ENCODE measurements around the gene CYP2F1. TPM values are rescaled to one million over a fixed set of nuclear protein-coding genes. Genes with fewer than 3 reads are reported as not detected.

CYP2F1 gene
- total RNA-seq, 1 donor from 2014 or later = not detected

DNA sequence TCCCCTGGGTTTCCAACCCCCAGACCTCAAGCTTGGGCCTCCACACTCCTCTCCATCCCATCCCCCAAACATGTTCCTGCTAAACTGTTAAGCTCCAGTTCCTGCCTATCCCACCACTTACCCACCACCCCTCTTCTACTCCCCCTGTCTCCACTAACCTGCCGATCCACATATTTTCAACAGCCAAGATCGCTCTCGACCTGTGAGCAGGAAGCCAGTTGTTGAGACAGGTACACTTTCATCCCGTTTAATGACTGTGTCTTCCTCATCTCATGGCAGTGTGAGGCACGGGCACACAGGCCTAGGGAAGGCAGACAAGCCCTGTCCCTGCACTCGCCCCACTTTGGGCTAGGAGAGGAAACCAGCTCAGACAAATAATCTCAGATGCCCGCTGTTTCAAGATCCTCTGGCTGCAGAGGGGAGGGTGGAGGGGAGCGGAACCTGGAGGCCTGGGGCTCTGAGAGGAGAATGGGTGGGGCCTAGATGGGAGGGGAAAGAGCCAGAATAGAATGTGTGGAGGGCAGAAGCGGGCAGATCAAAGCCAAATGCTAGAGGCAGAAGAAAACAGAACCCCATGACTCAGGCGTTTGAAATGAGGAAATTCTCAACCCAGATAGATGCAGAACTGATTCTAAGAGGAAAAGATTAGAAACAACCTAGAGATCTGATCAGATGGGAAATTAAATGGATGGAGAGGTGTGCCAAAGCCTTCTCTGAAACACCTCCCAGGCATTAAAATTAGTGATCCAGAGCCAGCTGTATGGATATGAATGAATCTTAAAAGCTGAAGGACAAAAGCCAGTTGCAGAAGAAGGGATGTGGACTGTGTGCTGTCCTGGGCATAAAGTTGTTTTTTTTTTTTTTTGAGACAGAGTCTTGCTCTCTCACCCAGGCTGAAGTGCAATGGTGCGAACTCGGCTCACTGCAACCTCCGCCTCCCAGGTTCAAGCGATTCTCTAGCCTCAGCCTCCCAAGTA is 61.9 kb downstream of the CYP2F1 start:
- TF ChIP-seq, protein P1, sequence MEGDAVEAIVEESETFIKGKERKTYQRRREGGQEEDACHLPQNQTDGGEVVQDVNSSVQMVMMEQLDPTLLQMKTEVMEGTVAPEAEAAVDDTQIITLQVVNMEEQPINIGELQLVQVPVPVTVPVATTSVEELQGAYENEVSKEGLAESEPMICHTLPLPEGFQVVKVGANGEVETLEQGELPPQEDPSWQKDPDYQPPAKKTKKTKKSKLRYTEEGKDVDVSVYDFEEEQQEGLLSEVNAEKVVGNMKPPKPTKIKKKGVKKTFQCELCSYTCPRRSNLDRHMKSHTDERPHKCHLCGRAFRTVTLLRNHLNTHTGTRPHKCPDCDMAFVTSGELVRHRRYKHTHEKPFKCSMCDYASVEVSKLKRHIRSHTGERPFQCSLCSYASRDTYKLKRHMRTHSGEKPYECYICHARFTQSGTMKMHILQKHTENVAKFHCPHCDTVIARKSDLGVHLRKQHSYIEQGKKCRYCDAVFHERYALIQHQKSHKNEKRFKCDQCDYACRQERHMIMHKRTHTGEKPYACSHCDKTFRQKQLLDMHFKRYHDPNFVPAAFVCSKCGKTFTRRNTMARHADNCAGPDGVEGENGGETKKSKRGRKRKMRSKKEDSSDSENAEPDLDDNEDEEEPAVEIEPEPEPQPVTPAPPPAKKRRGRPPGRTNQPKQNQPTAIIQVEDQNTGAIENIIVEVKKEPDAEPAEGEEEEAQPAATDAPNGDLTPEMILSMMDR (conservative IDR thresholded peaks at IDR 0.05) = no peak
- Mint-ChIP-seq H3K36me3 (peaks cover 3% of the 10 kb centered on the region), H3K27me3 (no peaks in the 10 kb centered on the region), H3K4me1 (ENCODE audit: unreplicated experiment) (peaks cover 15% of the 10 kb centered on the region), H3K4me3 (peak overlapping the region; percentile 90), H3K27ac (peak overlapping the region; percentile 99), H3K9me3 (peaks cover 8% of the 10 kb centered on the region)
- DNase-seq (ENCODE audit: extremely low spot score, unreplicated experiment) = no peak

Other genes starting within 250 kb of the CYP2F1 start
- gene CYP2A7, start 232.2 kb upstream of the CYP2F1 start, total RNA-seq (ENCODE audit: low replicate concordance) = not detected in 2 replicates
- gene CYP2B6, start 123.2 kb upstream of the CYP2F1 start, total RNA-seq (ENCODE audit: low replicate concordance) = 0.53 and 1.2 TPM in 2 replicates
- gene CYP2A13, start 26.0 kb upstream of the CYP2F1 start, total RNA-seq (ENCODE audit: low replicate concordance) = not detected in 2 replicates
- gene CYP2S1, start 78.8 kb downstream of the CYP2F1 start, total RNA-seq (ENCODE audit: low replicate concordance) = 33.1 and 121 TPM in 2 replicates
- 8.8 and 20.9 TPM in 2 replicates for gene AXL, start 104.8 kb downstream of the CYP2F1 start, total RNA-seq (ENCODE audit: low replicate concordance)
- gene HNRNPUL1, start 149.9 kb downstream of the CYP2F1 start, total RNA-seq (ENCODE audit: low replicate concordance) = 189 and 244 TPM in 2 replicates
- 26.7 and 42.6 TPM in 2 replicates for gene CCDC97, start 195.7 kb downstream of the CYP2F1 start, total RNA-seq (ENCODE audit: low replicate concordance)
- gene TGFB1, start 239.5 kb downstream of the CYP2F1 start, total RNA-seq (ENCODE audit: low replicate concordance) = 2.3 and 3.4 TPM in 2 replicates
- 4.8 and 8.8 TPM in 2 replicates for gene B9D2, start 249.7 kb downstream of the CYP2F1 start, total RNA-seq (ENCODE audit: low replicate concordance)